ENCODE data around the gene TMEM161B.
"Not testable (repeated sequence)": the region's sequence is repeated elsewhere in the genome, so short reads cannot be mapped to it uniquely, and the experiment has no call there.

The TMEM161B gene

GRCh38 chr5:88268385-88269184, at the start of gene TMEM161B:
Gene TMEM161B (minus strand): TSS chr5:88268845. CDS start chr5:88268723, 122 bp downstream.
- DNase-seq (ENCODE audit: low read depth in 2 of 2), result peak; percentile 87 to 88

GRCh38 chr5:88304356-88304755, 35.7 kb upstream of the TMEM161B start:
- DNase-seq (ENCODE audit: low read depth in 2 of 2), result no peak

DNA sequence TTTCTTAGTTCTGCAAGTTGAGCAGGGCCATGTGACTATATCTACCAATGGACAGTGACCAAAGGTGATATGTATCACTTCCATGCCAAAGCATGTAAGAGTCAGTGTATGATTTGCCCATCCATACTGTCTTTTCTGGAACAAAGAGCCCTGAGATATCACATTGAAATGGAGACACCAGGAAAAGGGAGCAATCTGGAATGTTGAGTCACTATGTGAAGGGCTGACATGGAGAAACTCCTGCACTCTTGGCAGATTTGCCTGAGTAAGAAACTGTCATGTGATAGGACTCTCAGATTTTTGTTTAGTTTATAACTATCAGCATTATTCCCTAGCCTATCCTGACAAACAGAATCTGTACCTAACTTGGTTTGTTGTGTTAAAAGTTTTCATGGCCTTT, 29.8 kb upstream of the TMEM161B start:
- DNase-seq (ENCODE audit: low read depth in 2 of 2), result no peak

- no peak for DNase-seq (ENCODE audit: low read depth in 2 of 2)
These were observed 22.2 kb upstream of the TMEM161B start for GRCh38 chr5:88290801-88291200.

DNA sequence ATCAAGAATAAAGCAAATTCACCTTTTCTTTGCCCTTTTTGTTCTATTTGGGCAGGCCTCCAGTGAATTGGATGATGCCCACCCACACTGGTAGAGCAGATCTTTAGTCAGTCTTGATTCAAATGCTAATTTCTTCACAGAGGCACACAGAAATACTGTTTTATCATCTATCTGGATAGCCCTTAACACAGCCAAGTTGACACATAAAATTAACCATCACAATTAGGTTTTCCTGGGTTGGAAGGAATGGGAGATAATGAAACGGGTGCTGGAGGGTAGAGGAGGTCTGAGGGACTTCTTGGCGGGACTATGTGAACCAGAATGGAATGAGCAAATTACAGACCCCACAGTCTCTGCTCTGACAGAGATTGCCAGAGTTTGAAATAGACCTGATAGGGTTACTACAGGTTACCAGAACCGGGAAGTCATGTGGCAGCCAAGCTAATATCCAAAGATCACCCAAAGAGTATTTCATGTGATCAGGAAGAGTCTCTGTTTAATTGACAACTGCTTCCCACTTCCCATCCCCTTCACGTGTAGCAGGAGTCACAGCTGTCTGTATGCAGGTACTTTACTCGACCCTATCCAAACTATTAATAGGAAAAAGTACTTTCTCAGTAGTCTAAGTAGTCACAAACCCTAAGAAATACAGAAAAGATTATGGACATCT, 20.0 kb upstream of the TMEM161B start:
- DNase-seq (ENCODE audit: low read depth in 2 of 2), result no peak

DNA sequence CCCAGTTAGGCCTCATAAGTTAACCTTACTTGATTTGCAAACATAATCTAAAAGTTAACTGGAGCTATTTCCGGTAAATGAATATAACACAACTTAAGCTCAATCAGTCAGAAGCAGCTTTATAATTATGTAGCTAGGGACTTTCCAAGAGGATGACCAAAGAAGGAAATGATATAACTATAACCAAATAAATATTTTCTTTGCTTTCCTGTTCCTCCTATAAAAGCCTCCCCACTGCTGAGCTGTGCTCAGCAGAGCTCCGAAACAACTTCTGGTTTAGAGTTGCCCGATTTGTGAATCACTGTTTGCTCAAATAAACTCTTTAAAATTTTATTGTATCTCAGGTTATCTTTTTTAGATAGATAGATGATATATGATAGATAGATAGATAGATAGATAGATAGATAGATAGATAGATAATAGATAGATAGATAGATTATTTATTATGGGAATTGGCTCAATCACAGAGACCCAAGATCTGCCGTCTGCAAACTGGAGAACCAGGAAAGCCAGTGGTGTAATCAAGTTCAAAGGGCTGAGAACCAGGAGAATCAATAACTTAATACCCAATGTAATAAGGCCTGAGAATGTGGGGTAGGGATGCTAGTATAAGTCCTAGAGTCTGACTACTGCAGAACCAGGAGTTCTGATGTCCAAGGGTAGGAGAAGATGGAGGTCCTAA, 19.3 kb upstream of the TMEM161B start:
- no peak for DNase-seq (ENCODE audit: low read depth in 2 of 2)

DNA sequence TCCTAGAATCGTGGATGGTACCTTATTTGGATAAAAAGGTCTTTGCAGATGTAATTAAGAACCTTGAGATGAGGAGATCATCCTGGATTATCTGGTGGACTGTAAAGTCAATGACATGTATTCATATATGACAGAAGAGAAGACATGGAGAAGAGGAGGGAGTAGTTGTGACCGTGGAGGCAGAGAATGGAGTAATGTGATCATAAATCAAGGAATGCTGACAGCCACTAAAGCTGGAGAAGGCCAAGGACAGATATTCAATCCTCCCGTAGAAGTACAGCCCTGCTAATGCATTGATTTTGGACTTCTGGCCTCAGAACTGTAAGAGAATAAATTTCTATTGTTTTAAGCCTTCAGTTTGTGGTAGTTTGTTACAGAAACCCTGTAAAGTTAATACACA, 18.7 kb upstream of the TMEM161B start:
- no peak for DNase-seq (ENCODE audit: low read depth in 2 of 2)

GRCh38 chr5:88283690-88284089, 15.0 kb upstream of the TMEM161B start:
- no peak for DNase-seq (ENCODE audit: low read depth in 2 of 2)

- DNase-seq (ENCODE audit: low read depth in 2 of 2), result no peak
These were observed 12.7 kb upstream of the TMEM161B start for GRCh38 chr5:88281322-88281721.

DNA sequence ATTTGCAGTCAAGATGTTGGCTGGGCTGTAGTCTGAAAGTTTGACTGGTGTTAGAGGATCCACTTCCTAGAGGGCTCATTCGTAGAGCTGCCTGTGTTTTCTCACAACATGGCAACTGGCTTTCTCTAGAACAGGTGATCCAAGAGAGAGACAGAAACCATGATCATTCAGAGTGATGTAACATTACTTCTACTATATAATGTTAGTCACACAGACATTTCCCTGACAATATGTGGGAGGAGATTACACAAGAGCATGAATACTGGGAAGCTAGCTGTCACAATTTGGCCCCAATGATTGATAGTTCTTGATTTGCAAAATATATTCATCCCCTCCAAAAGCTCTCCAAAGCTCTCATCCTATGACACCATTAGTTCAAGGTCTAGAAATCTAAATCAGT, 10.9 kb upstream of the TMEM161B start:
- no peak for DNase-seq (ENCODE audit: low read depth in 2 of 2)

GRCh38 chr5:88276378-88276777, 7.7 kb upstream of the TMEM161B start:
- DNase-seq (ENCODE audit: low read depth in 2 of 2), result no peak

GRCh38 chr5:88275581-88275980, 6.9 kb upstream of the TMEM161B start:
- DNase-seq (ENCODE audit: low read depth in 2 of 2), result no peak

DNA sequence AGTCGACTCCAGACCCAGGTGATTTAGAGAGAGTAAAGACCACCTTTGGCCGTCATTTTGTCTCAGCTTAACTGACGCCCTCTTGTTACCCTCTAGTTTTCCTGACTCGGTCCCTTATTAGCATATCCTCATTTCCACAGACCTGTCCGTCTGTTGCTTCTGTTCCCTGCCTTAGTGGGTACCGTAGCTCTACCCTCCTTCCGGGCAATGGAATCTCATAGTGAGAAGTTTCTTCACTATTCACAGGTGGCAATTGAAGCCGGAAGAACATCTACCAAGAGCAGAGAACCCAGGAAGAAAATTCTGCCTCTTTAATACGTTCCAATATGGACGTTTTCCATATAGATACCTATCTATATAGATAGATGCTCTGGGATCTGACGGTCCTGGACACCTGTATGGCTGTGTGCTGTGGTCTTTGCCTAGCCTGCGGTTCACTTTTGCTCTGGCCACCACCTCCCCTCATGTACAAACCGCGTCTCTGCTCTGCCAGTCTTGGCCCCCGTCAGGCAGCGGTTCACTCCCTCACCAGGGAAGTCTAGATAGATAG, 652 bp upstream of the TMEM161B start:
- no peak for DNase-seq (ENCODE audit: low read depth in 2 of 2)

DNA sequence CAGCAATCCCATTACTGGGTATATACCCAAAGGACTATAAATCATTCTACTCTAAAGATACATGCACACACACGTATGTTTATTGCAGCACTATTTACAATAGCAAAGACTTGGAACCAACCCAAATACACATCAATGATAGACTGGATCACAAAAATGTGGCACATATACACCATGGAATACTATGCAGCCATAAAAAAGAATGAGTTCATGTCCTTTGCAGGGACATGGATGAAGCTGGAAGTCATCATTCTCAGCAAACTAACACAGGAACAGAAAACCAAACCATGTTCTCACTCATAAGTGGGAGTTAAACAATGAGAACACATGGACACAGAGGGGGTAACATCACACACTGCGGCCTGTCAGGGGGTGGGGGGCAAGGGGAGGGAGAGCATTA, 4.1 kb downstream of the TMEM161B start:
- DNase-seq (ENCODE audit: low read depth in 2 of 2), result not testable (repeated sequence)

GRCh38 chr5:88263349-88263748, 5.3 kb downstream of the TMEM161B start:
- no peak for DNase-seq (ENCODE audit: low read depth in 2 of 2)

GRCh38 chr5:88262116-88262515, 6.5 kb downstream of the TMEM161B start:
- no peak for DNase-seq (ENCODE audit: low read depth in 2 of 2)

GRCh38 chr5:88258636-88259035, 10.0 kb downstream of the TMEM161B start:
- no peak for DNase-seq (ENCODE audit: low read depth in 2 of 2)

DNA sequence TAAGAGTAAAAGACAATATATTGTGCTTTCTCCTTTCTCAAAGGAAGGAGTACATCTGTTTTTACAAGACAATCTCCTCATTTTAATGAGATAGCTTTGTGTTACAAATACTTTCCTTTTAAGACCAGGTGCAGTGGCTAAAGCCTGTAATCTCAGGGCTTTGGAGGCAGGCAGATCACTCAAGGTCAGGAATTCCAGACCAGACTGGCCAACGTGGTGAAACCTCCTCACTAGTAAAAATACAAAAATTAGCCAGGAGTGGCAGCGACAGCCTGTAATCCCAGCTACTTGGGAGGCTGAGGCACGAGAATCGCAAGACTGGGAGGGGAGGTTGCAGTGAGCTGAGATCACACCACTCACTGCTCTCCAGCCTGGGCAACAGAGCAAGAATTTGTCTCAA, 11.8 kb downstream of the TMEM161B start:
- no peak for DNase-seq (ENCODE audit: low read depth in 2 of 2)

DNA sequence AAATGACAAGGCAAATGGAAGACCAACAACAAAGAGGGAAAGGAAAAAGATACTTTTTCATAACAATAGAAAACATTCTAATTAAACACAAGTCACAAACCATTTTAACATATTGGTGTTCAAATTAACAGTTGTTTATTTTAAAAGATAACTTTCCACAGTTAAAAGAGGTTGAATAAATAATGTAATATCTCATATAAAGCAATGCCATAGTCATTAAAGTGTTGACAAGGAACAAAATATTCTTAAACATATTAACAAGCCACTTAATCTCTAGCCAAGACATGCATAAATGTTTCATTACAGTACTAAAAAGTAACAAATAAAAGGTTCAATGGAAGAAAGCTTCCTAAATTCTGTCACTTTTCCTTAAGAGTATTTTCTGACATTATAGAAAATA, 12.6 kb downstream of the TMEM161B start:
- no peak for DNase-seq (ENCODE audit: low read depth in 2 of 2)

DNA sequence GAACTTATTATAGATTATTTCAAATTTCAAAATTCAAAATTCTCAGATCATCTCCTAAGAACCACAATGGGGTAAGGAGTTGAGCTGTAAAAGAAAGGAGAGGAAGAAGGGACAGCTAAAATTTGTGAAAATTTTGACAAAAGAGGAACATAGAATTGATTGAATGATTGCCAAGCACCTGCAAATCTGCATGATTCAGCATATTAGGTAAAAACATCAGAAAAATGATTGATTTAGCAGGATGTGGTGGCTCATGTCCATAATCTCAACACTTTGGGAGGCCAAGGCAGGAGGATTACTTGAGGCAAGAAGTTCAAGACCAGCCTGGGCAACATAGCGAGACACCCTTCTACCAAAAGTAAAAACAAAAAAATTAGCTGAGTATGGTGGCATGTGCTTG, 14.3 kb downstream of the TMEM161B start:
- DNase-seq (ENCODE audit: low read depth in 2 of 2), result no peak

DNA sequence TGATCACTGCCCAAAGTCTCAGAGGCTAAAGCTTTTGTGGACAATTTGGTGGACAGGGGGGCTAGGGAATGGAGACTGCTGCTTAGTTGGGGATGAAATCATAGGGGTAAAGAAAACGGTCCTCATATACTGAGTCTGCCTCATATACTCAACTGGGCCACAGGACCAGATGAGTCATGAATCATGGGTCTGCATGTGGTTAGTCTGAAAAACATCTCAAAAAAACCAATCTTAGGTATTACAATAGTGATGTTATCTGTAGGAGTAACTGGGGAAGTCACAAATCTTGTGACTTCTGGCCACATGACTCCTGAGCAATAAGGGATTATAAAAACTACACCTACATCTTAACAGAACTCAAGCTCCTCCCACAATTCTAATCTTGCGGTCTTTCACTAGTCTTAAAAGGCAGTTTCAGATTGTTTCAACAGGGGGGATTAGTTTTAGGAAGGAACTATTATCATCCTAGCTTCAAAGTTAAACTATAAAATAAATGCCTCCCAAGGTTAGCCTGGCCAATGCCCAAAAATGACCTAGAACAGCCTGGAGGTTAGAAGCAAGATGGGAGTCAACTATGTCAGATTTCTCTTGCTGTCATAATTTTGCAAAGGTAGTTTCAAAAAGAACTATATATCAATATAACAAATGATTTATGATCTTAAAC, 17.5 kb downstream of the TMEM161B start:
- no peak for DNase-seq (ENCODE audit: low read depth in 2 of 2)

GRCh38 chr5:88250010-88250409, 18.6 kb downstream of the TMEM161B start:
- no peak for DNase-seq (ENCODE audit: low read depth in 2 of 2)

Data from activated CD4-positive, alpha-beta T cell treated with anti-CD3 and anti-CD28 coated beads for 24 hours (primary cell).